Measurements from ENCODE around the gene CERCAM.

- no peak for TF ChIP-seq CTCF (IDR thresholded peaks at IDR 0.05; ENCODE audit: low read length)
- TF ChIP-seq EZH2 (optimal IDR thresholded peaks at IDR 0.05; ENCODE audit: low read depth, low read length): no peak
Measured at GRCh38 chr9:128485414-128485855, 64.8 kb downstream of the CERCAM start.

Measured in MM.1S (cell line).